Left lung (tissue), 10 donors: ENCODE measurements around the gene LAMTOR1. TPM values are rescaled to one million over a fixed set of nuclear protein-coding genes. Genes with fewer than 3 reads are reported as not detected.
A peak's percentile ranks its signal among the peaks of the same experiment; 100 is the strongest.

ENCODE experiments used
- ATAC-seq: fragments of 200-7000 bp; cut with Tn5 transposase; one replicate; pipeline ENCODE4 v1.9.1; 2020; ENCODE audit warnings: moderate library complexity
- DNase-seq, 4 donors: peaks; one replicate each; pipeline ENCODE4 v3.0.0-alpha.2; 2013 to 2020
- H3K27ac ChIP-seq, 2 donors: fragments of 200-600 bp; sonication (generic) in 1 of 2; one replicate each; pipeline versions ENCODE4 v1.5.0 to v1.8.0; 2020 to 2021
- H3K27me3 ChIP-seq, 2 donors: fragments of 200-600 bp; sonication (generic) in 1 of 2; one replicate each; pipeline versions ENCODE4 v1.5.0 to v1.8.0; 2020 to 2021
- H3K36me3 ChIP-seq, 2 donors: fragments of 200-600 bp; sonication (generic) in 1 of 2; one replicate each; pipeline versions ENCODE4 v1.5.0 to v1.8.0; 2020 to 2021
- H3K4me1 ChIP-seq, 2 donors: fragments of 200-600 bp; one replicate each; pipeline ENCODE4 v1.8.0; 2021
- H3K4me3 ChIP-seq, 2 donors: fragments of 200-600 bp; sonication (generic) in 1 of 2; one replicate each; pipeline versions ENCODE4 v1.5.0 to v1.8.0; 2020 to 2021; ENCODE audit warnings: mild to moderate bottlenecking in 1 of 2
- H3K9me3 ChIP-seq, 2 donors: fragments of 200-600 bp; sonication (generic) in 1 of 2; one replicate each; pipeline versions ENCODE4 v1.5.0 to v1.8.0; 2020 to 2021
- intact Hi-C, 2 donors: fragments of 100-400 bp; cut with DNase I; formaldehyde crosslinking; loops; one replicate each; pipeline versions ENCODE4 v1.11.2 to v1.14.2; 2022
- polyA plus RNA-seq, 6 donors: library from polyadenylated mRNA; unstranded; fragments of 120-200 nt; gene quantifications; one replicate each; pipeline ENCODE4 v1.2.1, GENCODE V29; 2013; ENCODE audit not compliant: insufficient read length in 6 of 6
- total RNA-seq, 2 donors: library from RNA; stranded (reverse); fragmentation: NEBNext Ultra II Directional; extraction: Animal tissue kit (Norgen Biotek cat#: 25700); gene quantifications; one replicate each; pipeline ENCODE4 v1.2.1, GENCODE V29; 2021
- TF ChIP-seq, protein P1 (sequence below), 2 donors: fragments of 200-600 bp; sonication (generic) in 1 of 2; IDR thresholded peaks; one replicate each; pipeline versions ENCODE4 v1.5.0 to v1.8.0; 2021; ENCODE audit warnings: antibody characterized with exemption in 2 of 2
- donor health status: DM: no; HTN: yes; CAD: no.
- donor health status: DM: no; HTN: no; CAD: no.

Gene LAMTOR1
- total and polyA plus RNA-seq, 8 donors: 92.5 to 118 (median 112) TPM

DNA sequence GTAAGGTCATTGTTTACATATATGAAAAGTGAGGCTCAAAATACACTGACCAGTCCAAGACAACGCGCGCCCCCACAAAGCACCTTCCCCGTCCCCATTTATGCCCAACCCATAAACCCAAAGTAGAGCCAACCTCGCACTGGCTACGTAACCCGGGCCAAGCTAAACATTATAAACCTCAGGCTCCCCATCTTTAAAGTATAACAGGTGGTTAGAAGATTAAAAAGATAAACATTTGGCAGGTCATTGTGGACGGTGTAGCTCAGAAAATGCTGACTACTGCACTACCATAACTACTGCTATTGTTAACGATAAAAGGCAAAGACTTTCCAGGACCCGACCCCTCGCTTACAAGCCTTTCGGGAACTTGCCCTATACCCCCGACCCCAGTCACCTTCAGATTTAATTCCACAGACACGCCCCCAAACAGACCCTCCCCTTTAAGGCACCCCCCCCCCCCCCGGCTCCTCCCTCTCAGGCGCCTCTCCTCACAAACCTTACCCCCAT is 23.2 kb downstream of the LAMTOR1 start:
- no peaks in the 10 kb centered on the region for H3K36me3 ChIP-seq
- H3K4me1 ChIP-seq: peaks cover 5 to 55% of the 10 kb centered on the region in 2 donors
- peak; percentile 54 for ATAC-seq
- no peaks in the 10 kb centered on the region for H3K9me3 ChIP-seq
- H3K4me3 ChIP-seq: peak overlapping the region; percentile 49 to 61
- H3K27ac ChIP-seq: peak overlapping the region; percentile 91 to 92
- intact Hi-C loops: no loop called here
- H3K27me3 ChIP-seq: no peaks in the 10 kb centered on the region
- TF ChIP-seq, protein P1, sequence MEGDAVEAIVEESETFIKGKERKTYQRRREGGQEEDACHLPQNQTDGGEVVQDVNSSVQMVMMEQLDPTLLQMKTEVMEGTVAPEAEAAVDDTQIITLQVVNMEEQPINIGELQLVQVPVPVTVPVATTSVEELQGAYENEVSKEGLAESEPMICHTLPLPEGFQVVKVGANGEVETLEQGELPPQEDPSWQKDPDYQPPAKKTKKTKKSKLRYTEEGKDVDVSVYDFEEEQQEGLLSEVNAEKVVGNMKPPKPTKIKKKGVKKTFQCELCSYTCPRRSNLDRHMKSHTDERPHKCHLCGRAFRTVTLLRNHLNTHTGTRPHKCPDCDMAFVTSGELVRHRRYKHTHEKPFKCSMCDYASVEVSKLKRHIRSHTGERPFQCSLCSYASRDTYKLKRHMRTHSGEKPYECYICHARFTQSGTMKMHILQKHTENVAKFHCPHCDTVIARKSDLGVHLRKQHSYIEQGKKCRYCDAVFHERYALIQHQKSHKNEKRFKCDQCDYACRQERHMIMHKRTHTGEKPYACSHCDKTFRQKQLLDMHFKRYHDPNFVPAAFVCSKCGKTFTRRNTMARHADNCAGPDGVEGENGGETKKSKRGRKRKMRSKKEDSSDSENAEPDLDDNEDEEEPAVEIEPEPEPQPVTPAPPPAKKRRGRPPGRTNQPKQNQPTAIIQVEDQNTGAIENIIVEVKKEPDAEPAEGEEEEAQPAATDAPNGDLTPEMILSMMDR (IDR thresholded peaks at IDR 0.05): no peak
- DNase-seq: peak in 2 of 4 donors; percentile 36 to 37

DNA sequence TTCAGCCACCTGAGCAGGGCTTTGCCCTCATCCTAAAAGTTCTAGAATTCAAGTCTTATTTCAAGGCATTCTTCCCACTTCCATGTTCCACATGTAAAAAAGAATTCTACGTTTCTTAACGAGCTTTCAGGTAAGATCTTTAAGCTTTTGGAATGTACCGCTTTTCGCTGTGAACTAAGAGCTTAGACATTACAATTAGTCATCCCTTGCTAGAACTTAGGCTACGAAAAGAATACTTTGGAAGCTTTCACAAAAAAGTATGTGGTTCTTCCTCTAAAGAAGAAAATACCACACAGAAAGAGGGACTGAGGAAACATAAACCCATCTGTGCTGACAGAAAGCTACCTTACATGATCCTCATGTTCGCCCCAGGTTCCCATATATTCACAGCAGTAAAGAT is 24.6 kb downstream of the LAMTOR1 start:
- no peaks in the 10 kb centered on the region for H3K36me3 ChIP-seq
- no peak for DNase-seq
- H3K9me3 ChIP-seq: no peaks in the 10 kb centered on the region
- TF ChIP-seq, protein P1 (IDR thresholded peaks at IDR 0.05): no peak
- no peaks in the 10 kb centered on the region for H3K27me3 ChIP-seq
- peak overlapping the region; percentile 6 to 56 for H3K27ac ChIP-seq
- ATAC-seq: no peak
- peaks cover 5 to 60% of the 10 kb centered on the region in 2 donors for H3K4me1 ChIP-seq
- intact Hi-C loops: no loop called here
- H3K4me3 ChIP-seq: no peak overlapping the region

DNA sequence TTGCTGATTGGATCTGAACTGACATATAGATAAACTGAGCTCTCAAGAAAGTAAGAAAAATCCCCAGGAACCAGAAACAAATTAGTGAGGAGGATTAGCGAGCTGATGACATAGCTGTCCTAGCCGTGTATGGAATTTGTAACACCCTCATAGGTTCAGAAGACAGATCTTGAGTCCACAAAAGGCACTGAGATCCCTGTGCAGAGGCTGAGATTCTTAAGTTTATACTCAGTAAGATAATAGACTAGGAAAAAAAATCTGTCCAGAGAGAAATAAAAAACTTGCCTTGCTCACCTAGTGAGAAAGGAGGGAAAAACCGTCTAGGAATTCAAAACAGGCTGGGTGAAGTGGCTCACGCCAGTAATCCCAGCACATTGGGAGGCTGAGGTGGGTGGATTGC is 27.3 kb downstream of the LAMTOR1 start:
- H3K27me3 ChIP-seq: no peaks in the 10 kb centered on the region

DNA sequence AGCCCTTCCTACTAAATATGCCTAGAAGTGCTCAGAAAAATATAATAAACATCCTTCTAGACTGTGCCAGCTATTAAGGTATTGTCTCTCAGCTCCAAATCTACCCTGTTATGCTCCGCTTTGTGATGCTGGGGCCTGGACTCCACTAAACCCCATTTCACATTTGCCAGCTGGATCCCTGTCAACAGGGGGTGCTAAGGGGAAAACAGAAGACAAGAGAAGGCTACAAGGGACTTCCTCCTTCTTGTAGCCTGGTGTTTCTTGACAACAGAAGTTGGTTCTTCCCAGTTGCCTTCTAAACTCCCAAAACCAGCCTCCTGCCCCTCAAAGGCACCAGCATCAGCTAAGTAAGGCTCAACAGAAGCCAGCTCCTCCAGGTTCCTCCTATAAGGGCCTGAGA is 28.0 kb downstream of the LAMTOR1 start:
- H3K9me3 ChIP-seq: no peaks in the 10 kb centered on the region
- peak overlapping the region in 1 of 2 donors; percentile 67 for H3K27ac ChIP-seq
- no peaks in the 10 kb centered on the region for H3K27me3 ChIP-seq
- intact Hi-C loops: no loop called here
- H3K4me1 ChIP-seq: peaks cover 14 to 69% of the 10 kb centered on the region in 2 donors
- ATAC-seq: no peak
- DNase-seq: no peak
- H3K36me3 ChIP-seq: no peaks in the 10 kb centered on the region
- H3K4me3 ChIP-seq: no peak overlapping the region
- TF ChIP-seq, protein P1 (IDR thresholded peaks at IDR 0.05): no peak

More for the DNA sequence above, 27.3 kb downstream of the LAMTOR1 start:
- intact Hi-C loops: no loop called here
- DNase-seq: no peak
- no peak for ATAC-seq
- H3K36me3 ChIP-seq: no peaks in the 10 kb centered on the region
- H3K27ac ChIP-seq: peak overlapping the region in 1 of 2 donors; percentile 67
- H3K4me3 ChIP-seq: no peak overlapping the region
- H3K4me1 ChIP-seq: peaks cover 8 to 63% of the 10 kb centered on the region in 2 donors
- TF ChIP-seq, protein P1 (IDR thresholded peaks at IDR 0.05): no peak
- no peaks in the 10 kb centered on the region for H3K9me3 ChIP-seq

DNA sequence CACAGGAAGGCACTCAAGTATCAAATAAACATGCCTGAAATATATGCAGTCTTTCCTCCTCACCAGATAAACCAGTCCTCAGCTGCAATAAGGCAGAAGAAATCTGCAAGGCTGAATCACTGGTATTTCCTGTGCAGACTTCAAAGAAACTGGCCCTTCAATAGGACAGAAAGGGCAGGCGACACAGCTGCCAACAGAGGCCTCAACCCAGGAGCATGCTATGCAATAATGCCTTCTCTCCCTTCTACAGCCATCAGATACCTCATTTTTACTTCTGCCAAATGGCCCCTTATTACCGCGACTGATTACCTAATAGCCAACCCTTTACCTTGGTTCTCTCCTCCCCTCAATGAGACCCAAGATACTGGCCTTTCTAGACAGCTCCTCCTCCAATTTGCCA is 30.7 kb downstream of the LAMTOR1 start:
- TF ChIP-seq, protein P1 (IDR thresholded peaks at IDR 0.05): no peak
- ATAC-seq (peak; percentile 49), DNase-seq (peak in 1 of 4 donors; percentile 29)
- Histone ChIP-seq H3K27ac (peak overlapping the region; percentile 66 to 73), H3K4me3 (no peak overlapping the region), H3K4me1 (peaks cover 27 to 79% of the 10 kb centered on the region in 2 donors), H3K36me3 (peaks cover 0 to 10% of the 10 kb centered on the region in 2 donors), H3K9me3 (no peaks in the 10 kb centered on the region), H3K27me3 (no peaks in the 10 kb centered on the region)
- intact Hi-C loops: no loop called here
